H9 (cell line): Measurements from ENCODE around the gene TMEM131. TPM values are rescaled to one million over a fixed set of nuclear protein-coding genes. Genes with fewer than 3 reads are reported as not detected.

Source experiments
- DNase-seq: peaks from one replicate; pipeline ENCODE4 v3.0.0-alpha.2; 2017
- H2AFZ ChIP-seq: one replicate; pipeline ENCODE4 v1.6.1; 2013; ENCODE audit warnings: mild to moderate bottlenecking, low read length, control low read depth, moderate library complexity
- H2AK5ac ChIP-seq: 2 replicates; pipeline ENCODE4 v1.6.1; 2013; ENCODE audit warnings: low read length, control low read depth, mixed read lengths; ENCODE audit not compliant: insufficient read length
- H2BK120ac ChIP-seq: one replicate; pipeline ENCODE4 v1.6.1; 2013; ENCODE audit warnings: low read depth, mild to moderate bottlenecking, low read length, control low read depth, inconsistent platforms; ENCODE audit not compliant: poor library complexity, severe bottlenecking
- H2BK12ac ChIP-seq: 2 replicates; pipeline ENCODE4 v1.6.1; 2013; ENCODE audit warnings: low read length, control low read depth, mixed read lengths, low read depth; ENCODE audit not compliant: insufficient read length
- H2BK15ac ChIP-seq: 2 replicates; pipeline ENCODE4 v1.6.1; 2013; ENCODE audit warnings: low read depth, low read length, control low read depth
- H2BK20ac ChIP-seq: one replicate; pipeline ENCODE4 v1.6.1; 2013; ENCODE audit warnings: low read depth, mild to moderate bottlenecking, low read length, control low read depth, inconsistent platforms; ENCODE audit not compliant: poor library complexity, severe bottlenecking
- H2BK5ac ChIP-seq: 2 replicates; pipeline ENCODE4 v1.6.1; 2013; ENCODE audit warnings: low read length, control low read depth, mixed read lengths; ENCODE audit not compliant: insufficient read length
- H3K14ac ChIP-seq: 2 replicates; pipeline ENCODE4 v1.6.1; 2013; ENCODE audit warnings: low read length, control low read depth; ENCODE audit not compliant: insufficient read depth
- H3K18ac ChIP-seq: 2 replicates; pipeline ENCODE4 v1.6.1; 2013; ENCODE audit warnings: low read depth, mild to moderate bottlenecking, mixed read lengths, low read length, control low read depth; ENCODE audit not compliant: insufficient read length
- H3K23ac ChIP-seq: 2 replicates; pipeline ENCODE4 v1.6.1; 2013; ENCODE audit warnings: low read length, control low read depth, mixed read lengths, low read depth; ENCODE audit not compliant: insufficient read length
- H3K23me2 ChIP-seq: 2 replicates; pipeline ENCODE4 v1.6.1; 2013; ENCODE audit warnings: low read depth, mild to moderate bottlenecking, mixed read lengths, low read length, control low read depth; ENCODE audit not compliant: insufficient read length, poor library complexity, severe bottlenecking
- H3K27ac ChIP-seq: 2 replicates; pipeline ENCODE4 v1.5.1; 2013; ENCODE audit warnings: low read length, control low read depth, mixed read lengths, low read depth; ENCODE audit not compliant: insufficient read length
- H3K27me3 ChIP-seq: 2 replicates; pipeline ENCODE4 v1.6.1; 2013; ENCODE audit warnings: low read length, control low read depth, inconsistent platforms; ENCODE audit not compliant: insufficient read depth
- H3K4ac ChIP-seq: 2 replicates; pipeline ENCODE4 v1.6.1; 2013; ENCODE audit warnings: low read depth, mild to moderate bottlenecking, control low read depth, inconsistent platforms, low read length, moderate library complexity
- H3K4me1 ChIP-seq: 2 replicates; pipeline ENCODE4 v1.6.1; 2013; ENCODE audit warnings: low read length, control low read depth, inconsistent platforms; ENCODE audit not compliant: insufficient read depth
- H3K4me2 ChIP-seq: 2 replicates; pipeline ENCODE4 v1.6.1; 2013; ENCODE audit warnings: low read length, control low read depth, mixed read lengths; ENCODE audit not compliant: insufficient read length, insufficient read depth
- H3K56ac ChIP-seq: 2 replicates; pipeline ENCODE4 v1.6.1; 2013; ENCODE audit warnings: low read depth, mild to moderate bottlenecking, mixed read lengths, low read length, control low read depth; ENCODE audit not compliant: insufficient read length
- H3K79me1 ChIP-seq: 2 replicates; pipeline ENCODE4 v1.6.1; 2013; ENCODE audit warnings: low read depth, mild to moderate bottlenecking, moderate library complexity, low read length, control low read depth, inconsistent platforms; ENCODE audit not compliant: insufficient read depth, poor library complexity, severe bottlenecking
- H3K79me2 ChIP-seq: 2 replicates; pipeline ENCODE4 v1.6.1; 2013; ENCODE audit warnings: low read length, control low read depth, inconsistent platforms; ENCODE audit not compliant: insufficient read depth
- H3K9ac ChIP-seq: 2 replicates; pipeline ENCODE4 v1.6.1; 2013; ENCODE audit warnings: low read length, control low read depth, mixed read lengths; ENCODE audit not compliant: insufficient read length; ENCODE audit errors: extremely low read depth
- H3K9me3 ChIP-seq: one replicate; pipeline ENCODE4 v1.6.1; 2013; ENCODE audit warnings: low read depth, low read length, inconsistent platforms; ENCODE audit not compliant: control insufficient read depth
- H3T11ph ChIP-seq: one replicate; pipeline ENCODE4 v1.6.1; 2013; ENCODE audit warnings: mild to moderate bottlenecking, low read length, control low read depth, inconsistent platforms
- H4K20me1 ChIP-seq: one replicate; pipeline ENCODE4 v1.6.1; 2013; ENCODE audit not compliant: control insufficient read depth, insufficient read length, insufficient read depth
- H4K5ac ChIP-seq: 2 replicates; pipeline ENCODE4 v1.6.1; 2013; ENCODE audit warnings: low read depth, mild to moderate bottlenecking, mixed read lengths, low read length, control low read depth; ENCODE audit not compliant: insufficient read length
- H4K8ac ChIP-seq: replicated peaks from 2 replicates; pipeline ENCODE4 v1.6.1; 2013; ENCODE audit warnings: low read length, control low read depth, mixed read lengths, low read depth; ENCODE audit not compliant: insufficient read length
- H4K91ac ChIP-seq: 2 replicates; pipeline ENCODE4 v1.6.1; 2013; ENCODE audit warnings: low read depth, mild to moderate bottlenecking, moderate library complexity, mixed read lengths, low read length, control low read depth; ENCODE audit not compliant: insufficient read length
- H3K27ac Mint-ChIP-seq, 3 experiments: 2 replicates in 2 of 3; 3 replicates in 1 of 3; pipeline ENCODE4 v1.8.0; 2020 to 2021; ENCODE audit warnings: mixed read lengths in 3 of 3, mild to moderate bottlenecking in 1 of 3, moderate library complexity in 1 of 3
- H3K27me3 Mint-ChIP-seq: 2 replicates; pipeline ENCODE4 v1.8.0; 2021; ENCODE audit warnings: low read depth, mild to moderate bottlenecking, moderate library complexity, mixed read lengths
- H3K36me3 Mint-ChIP-seq, 3 experiments: 2 replicates in 2 of 3; 3 replicates in 1 of 3; pipeline ENCODE4 v1.8.0; 2020 to 2021; ENCODE audit warnings: low read depth in 3 of 3, mixed read lengths in 3 of 3; ENCODE audit not compliant: insufficient read depth in 1 of 3
- H3K4me1 Mint-ChIP-seq, 2 experiments: 2 replicates each; pipeline ENCODE4 v1.8.0; 2020; ENCODE audit warnings: mixed read lengths in 2 of 2
- H3K4me3 Mint-ChIP-seq, 2 experiments: 2 replicates in 1 of 2; 3 replicates in 1 of 2; pipeline ENCODE4 v1.8.0; 2020 to 2021; ENCODE audit warnings: mild to moderate bottlenecking in 2 of 2, mixed read lengths in 2 of 2, moderate library complexity in 1 of 2
- H3K9me3 Mint-ChIP-seq, 2 experiments: 2 replicates in 1 of 2; 3 replicates in 1 of 2; pipeline ENCODE4 v1.8.0; 2020; ENCODE audit warnings: mild to moderate bottlenecking in 2 of 2, mixed read lengths in 2 of 2, moderate library complexity in 1 of 2
- CTCF ChIP-seq: fragments of 200-600 bp; sonication (generic); conservative IDR thresholded peaks from 3 replicates; pipeline ENCODE4 v1.8.0; 2021; ENCODE audit warnings: antibody characterized with exemption, mild to moderate bottlenecking
- WGBS: extraction: QIAGEN DNeasy Blood & Tissue Kit; methylation state at CpG from one replicate; pipeline ENCODE4 v1.1.7; 2013; ENCODE audit warnings: missing lambda C conversion rate, low lambda C conversion rate, mixed read lengths; ENCODE audit not compliant: insufficient read length; ENCODE audit errors: extremely low coverage; 5-methylcytosine and 5-hydroxymethylcytosine counted together
- total RNA-seq: library from RNA; stranded (reverse); gene quantifications from 2 replicates; pipeline ENCODE4 v1.2.1, GENCODE V29; 2021

Gene TMEM131
- total RNA-seq, 1 experiment from 2014 or later = 20.9 TPM

DNA sequence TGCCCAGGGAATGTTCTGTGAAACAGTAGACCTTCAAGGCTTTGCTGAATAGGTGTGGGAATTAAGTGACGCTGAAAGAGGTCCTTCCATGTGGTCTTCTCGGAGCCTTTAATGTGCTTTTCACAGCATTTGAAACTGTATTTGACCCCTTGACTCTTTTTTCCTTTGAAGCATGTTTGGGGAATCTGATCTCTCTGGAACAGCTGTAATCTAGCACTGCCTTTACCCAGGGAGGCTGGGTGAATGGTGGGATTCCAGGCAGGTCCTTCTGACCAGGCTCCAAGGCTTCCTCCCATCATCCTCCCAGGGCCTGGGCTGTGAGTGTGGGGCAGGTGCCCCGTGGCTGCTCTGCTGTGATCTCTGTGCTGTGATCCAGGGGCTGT is 278.1 kb downstream of the TMEM131 start:
- H3K9ac ChIP-seq = no peak overlapping the region
- TF ChIP-seq CTCF = no peak
- H3K79me1 ChIP-seq = no peaks in the 10 kb centered on the region
- H3K4me2 ChIP-seq = no peak overlapping the region
- no peak overlapping the region for H3K18ac ChIP-seq
- H3K4me1 ChIP-seq = peaks cover 6% of the 10 kb centered on the region
- no peak overlapping the region for H2BK120ac ChIP-seq
- H2AK5ac ChIP-seq = no peak overlapping the region
- H2BK5ac ChIP-seq = no peak overlapping the region
- H4K20me1 ChIP-seq = no peaks in the 10 kb centered on the region
- no peak overlapping the region for H4K91ac ChIP-seq
- no peak overlapping the region for H2BK12ac ChIP-seq
- no CpG with 5 or more reads among the region's 3 CpGs for WGBS
- H4K5ac ChIP-seq = no peak overlapping the region
- no peaks in the 10 kb centered on the region for H3K9me3 ChIP-seq
- H3K27me3 ChIP-seq = no peaks in the 10 kb centered on the region
- Mint-ChIP-seq H3K4me1 (peaks cover 26 to 27% of the 10 kb centered on the region in 2 experiments), H3K27ac (no peak overlapping the region), H3K27me3 (peaks cover 5% of the 10 kb centered on the region), H3K9me3 (no peaks in the 10 kb centered on the region; a peak in 1 of 5 replicates), H3K4me3 (no peak overlapping the region), H3K36me3 (no peaks in the 10 kb centered on the region; a peak in 1 of 7 replicates)
- no peaks in the 10 kb centered on the region for H3K23me2 ChIP-seq
- H2BK20ac ChIP-seq = no peak overlapping the region
- H2BK15ac ChIP-seq = no peak overlapping the region
- no peaks in the 10 kb centered on the region for H3K79me2 ChIP-seq
- no peak overlapping the region for H3K4ac ChIP-seq
- no peak for DNase-seq
- H3T11ph ChIP-seq = no peak overlapping the region
- no peak overlapping the region for H3K56ac ChIP-seq
- no peak overlapping the region for H4K8ac ChIP-seq
- H3K23ac ChIP-seq = no peak overlapping the region
- H3K14ac ChIP-seq = no peak overlapping the region
- no peak overlapping the region for H2AFZ ChIP-seq
- H3K27ac ChIP-seq = no peak overlapping the region
